Myocyte (in vitro differentiated cells): ENCODE data around the gene CNIH1. TPM values are rescaled to one million over a fixed set of nuclear protein-coding genes. Genes with fewer than 3 reads are reported as not detected.
"Not testable (repeated sequence)": the region's sequence is repeated elsewhere in the genome, so short reads cannot be mapped to it uniquely, and the experiment has no call there.

Experiments
- DNase-seq: peaks from one replicate; pipeline ENCODE4 v3.0.0-alpha.2; 2012; ENCODE audit warnings: low read depth
- total RNA-seq: library from RNA; depleted of rRNA; stranded (reverse); fragments of >200 nt; gene quantifications from 2 replicates; pipeline ENCODE4 v1.2.3, GENCODE V29; 2014

CNIH1 gene
- total RNA-seq, 1 donor from 2014 or later, result 280 TPM

- DNase-seq, result no peak
These were observed 29.5 kb upstream of the CNIH1 start for GRCh38 chr14:54470701-54471100.

GRCh38 chr14:54467280-54467679 is 26.1 kb upstream of the CNIH1 start:
- no peak for DNase-seq

- no peak for DNase-seq
These were observed 24.5 kb upstream of the CNIH1 start for GRCh38 chr14:54465654-54466053.

- DNase-seq, result no peak
These were observed 20.9 kb upstream of the CNIH1 start for GRCh38 chr14:54462048-54462447.

GRCh38 chr14:54459106-54459505 is 17.9 kb upstream of the CNIH1 start:
- DNase-seq, result no peak

GRCh38 chr14:54458536-54458935 is 17.4 kb upstream of the CNIH1 start:
- not testable (repeated sequence) for DNase-seq

GRCh38 chr14:54457609-54457996 is 16.4 kb upstream of the CNIH1 start:
- DNase-seq, result no peak

- not testable (repeated sequence) for DNase-seq
These were observed 15.8 kb upstream of the CNIH1 start for GRCh38 chr14:54456820-54457608.

GRCh38 chr14:54455363-54455762 is 14.2 kb upstream of the CNIH1 start:
- DNase-seq, result no peak

- not testable (repeated sequence) for DNase-seq
These were observed 12.8 kb upstream of the CNIH1 start for GRCh38 chr14:54453990-54454389.

GRCh38 chr14:54453252-54453651 is 12.1 kb upstream of the CNIH1 start:
- DNase-seq, result no peak

- DNase-seq, result no peak
These were observed 10.8 kb upstream of the CNIH1 start for GRCh38 chr14:54451961-54452360.

- DNase-seq, result no peak
These were observed 10.0 kb upstream of the CNIH1 start for GRCh38 chr14:54451121-54451601.

GRCh38 chr14:54450535-54450934 is 9.4 kb upstream of the CNIH1 start:
- no peak for DNase-seq

GRCh38 chr14:54447231-54447692 is 6.1 kb upstream of the CNIH1 start:
- no peak for DNase-seq

- no peak for DNase-seq
These were observed 5.1 kb upstream of the CNIH1 start for GRCh38 chr14:54446161-54446693.

- DNase-seq, result no peak
These were observed 3.5 kb upstream of the CNIH1 start for GRCh38 chr14:54444681-54445080.

- DNase-seq, result no peak
These were observed 2.8 kb upstream of the CNIH1 start for GRCh38 chr14:54443981-54444380.

- DNase-seq, result not testable (repeated sequence)
These were observed 1.8 kb upstream of the CNIH1 start for GRCh38 chr14:54442961-54443360.

GRCh38 chr14:54440476-54440872 is 700 bp downstream of the CNIH1 start:
- DNase-seq, result no peak

GRCh38 chr14:54440037-54440436 is 1.1 kb downstream of the CNIH1 start:
- DNase-seq, result no peak

- no peak for DNase-seq
These were observed 2.5 kb downstream of the CNIH1 start for GRCh38 chr14:54438703-54439102.

- not testable (repeated sequence) for DNase-seq
These were observed 3.2 kb downstream of the CNIH1 start for GRCh38 chr14:54437954-54438353.
